AG04450 (cell line): ENCODE data around the gene HOPX. TPM values are rescaled to one million over a fixed set of nuclear protein-coding genes. Genes with fewer than 3 reads are reported as not detected.

ENCODE experiments used
- CTCF ChIA-PET: fragments of 300-600, 350-600 bp; formaldehyde crosslinking; extraction: SDS; loops from one replicate; lab custom pipeline; 2022; ENCODE audit warnings: antibody characterized with exemption, inconsistent platforms; lab: Charles Lee
- POLR2A ChIA-PET: fragments of 350-600 bp; formaldehyde crosslinking; extraction: SDS; loops from one replicate; lab custom pipeline; 2021; ENCODE audit warnings: antibody characterized with exemption, inconsistent platforms; lab: Yijun Ruan, JAX
- DNase-seq: peaks from one replicate; pipeline ENCODE4 v3.0.0-alpha.2; 2011; ENCODE audit warnings: low read depth, low spot score
- H3K27ac ChIP-seq: one replicate; pipeline ENCODE4 v1.5.1; 2012; ENCODE audit warnings: low read depth, low read length, control low read depth
- H3K27me3 ChIP-seq: one replicate; pipeline ENCODE4 v1.6.0; 2012; ENCODE audit warnings: low read length; ENCODE audit not compliant: control insufficient read depth, insufficient read depth
- H3K4me3 ChIP-seq: 2 replicates; pipeline ENCODE4 v1.5.1; 2011; ENCODE audit warnings: mild to moderate bottlenecking, low read depth, low read length, control low read depth
- H3K9me3 ChIP-seq: 2 replicates; pipeline ENCODE4 v1.5.1; 2012; ENCODE audit warnings: low read length; ENCODE audit not compliant: control insufficient read depth, insufficient read depth
- CTCF ChIP-seq: IDR thresholded peaks from 2 replicates; pipeline ENCODE4 v1.5.1; 2011; ENCODE audit warnings: low read depth, low read length, control low read depth, inconsistent platforms
- polyA plus RNA-seq: library from polyadenylated mRNA; depleted of rRNA; stranded (reverse); fragments of >200 nt; gene quantifications from 2 replicates; pipeline ENCODE4 v1.2.3, GENCODE V29; 2011

HOPX gene
- polyA plus RNA-seq, 1 experiment = 2.9 TPM

DNA sequence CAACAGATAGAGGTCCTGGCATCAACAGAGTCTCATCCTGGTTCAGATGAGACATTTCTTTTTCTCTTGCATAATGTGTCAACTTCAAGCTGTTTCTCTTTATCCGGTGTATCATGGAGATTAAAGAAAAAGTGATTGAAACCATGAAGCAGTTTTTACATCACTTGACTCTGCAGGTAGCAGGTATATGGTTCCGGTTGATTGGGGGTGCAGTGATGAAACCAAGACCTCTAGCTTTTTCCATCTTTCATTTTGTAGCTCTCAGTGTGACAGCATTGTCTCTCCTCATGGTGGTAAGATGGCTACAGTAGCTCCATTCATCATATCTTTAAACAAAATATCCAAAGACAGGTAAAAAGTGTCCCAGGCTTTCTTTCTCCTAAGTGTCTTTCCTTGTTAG lies 2.4 kb upstream of the HOPX start:
- Histone ChIP-seq H3K4me3 (no peak overlapping the region), H3K9me3 (no peaks in the 10 kb centered on the region), H3K27me3 (peaks cover 28% of the 10 kb centered on the region), H3K27ac (no peak overlapping the region)
- no peak for TF ChIP-seq CTCF
- ChIA-PET POLR2A (no interaction called here), CTCF (interaction anchor here (1.2 kb wide), 1 partner anchor 108 kb away, joined by 3 read pairs; no protein-coding TSS in a partner anchor)
- DNase-seq = no peak

GRCh38 chr4:56681853-56682525 lies 893 bp upstream of the HOPX start:
- Histone ChIP-seq H3K27me3 (peaks cover 30% of the 10 kb centered on the region), H3K9me3 (no peaks in the 10 kb centered on the region), H3K4me3 (no peak overlapping the region), H3K27ac (no peak overlapping the region)
- CTCF ChIA-PET = no interaction called here
- DNase-seq = no peak
- POLR2A ChIA-PET = no interaction called here
- no peak for TF ChIP-seq CTCF

- ChIA-PET POLR2A (no interaction called here), CTCF (no interaction called here)
- Histone ChIP-seq H3K4me3 (no peak overlapping the region), H3K27ac (no peak overlapping the region), H3K9me3 (no peaks in the 10 kb centered on the region), H3K27me3 (peaks cover 36% of the 10 kb centered on the region)
- DNase-seq = no peak
- TF ChIP-seq CTCF = no peak
Observed at GRCh38 chr4:56680266-56680665, 830 bp downstream of the HOPX start.

GRCh38 chr4:56677711-56678110 lies 3.4 kb downstream of the HOPX start:
- H3K27ac ChIP-seq = no peak overlapping the region
- no peak for TF ChIP-seq CTCF
- CTCF ChIA-PET = no interaction called here
- no peaks in the 10 kb centered on the region for H3K9me3 ChIP-seq
- H3K27me3 ChIP-seq = peaks cover 40% of the 10 kb centered on the region
- no peak overlapping the region for H3K4me3 ChIP-seq
- POLR2A ChIA-PET = no interaction called here
- DNase-seq = no peak

- ChIA-PET CTCF (no interaction called here), POLR2A (no interaction called here)
- Histone ChIP-seq H3K27me3 (peaks cover 26% of the 10 kb centered on the region), H3K4me3 (no peak overlapping the region), H3K27ac (no peak overlapping the region), H3K9me3 (no peaks in the 10 kb centered on the region)
- DNase-seq = no peak
- TF ChIP-seq CTCF = no peak
Observed at GRCh38 chr4:56674984-56675383, 6.1 kb downstream of the HOPX start.
